Fibroblast of lung (primary cell): ENCODE data around the gene TUT1. TPM values are rescaled to one million over a fixed set of nuclear protein-coding genes. Genes with fewer than 3 reads are reported as not detected.

Source experiments
- DNase-seq, 2 donors: peaks; one replicate each; pipeline versions ENCODE4 v3.0.0 to v3.0.0-alpha.2; 2010; ENCODE audit warnings: low read depth in 2 of 2
- H2AFZ ChIP-seq: 2 replicates; pipeline ENCODE4 v1.5.1; 2012; ENCODE audit warnings: low read length, control low read depth, inconsistent platforms
- H3K27ac ChIP-seq: 2 replicates; pipeline ENCODE4 v1.5.1; 2011; ENCODE audit warnings: low read length, control low read depth; ENCODE audit not compliant: insufficient read depth
- H3K27me3 ChIP-seq: 2 replicates; pipeline ENCODE4 v1.5.1; 2011; ENCODE audit warnings: mild to moderate bottlenecking, low read length; ENCODE audit not compliant: control insufficient read depth, insufficient read depth
- H3K36me3 ChIP-seq: 2 replicates; pipeline ENCODE4 v1.5.1; 2011; ENCODE audit warnings: low read length; ENCODE audit not compliant: control insufficient read depth, insufficient read depth
- H3K4me1 ChIP-seq: 2 replicates; pipeline ENCODE4 v1.5.1; 2011; ENCODE audit warnings: low read length; ENCODE audit not compliant: control insufficient read depth, insufficient read depth; ENCODE audit errors: extremely low read depth
- H3K4me2 ChIP-seq: 2 replicates; pipeline ENCODE4 v1.5.1; 2011; ENCODE audit warnings: low read length, control low read depth; ENCODE audit not compliant: insufficient read depth; ENCODE audit errors: extremely low read depth
- H3K4me3 ChIP-seq, 4 experiments: fragments of 200-600 bp in 1 of 4; sonication (generic) in 1 of 4; replicated peaks in 1 of 4; 2 replicates each; pipeline ENCODE4 v1.5.1; 2011 to 2016; ENCODE audit warnings: low read length in 4 of 4, low read depth in 3 of 4, mild to moderate bottlenecking in 3 of 4, control low read depth in 2 of 4, inconsistent platforms in 1 of 4, mixed read lengths in 1 of 4; ENCODE audit not compliant: insufficient read depth in 1 of 4; ENCODE audit errors: control extremely low read depth in 1 of 4
- H3K79me2 ChIP-seq: 2 replicates; pipeline ENCODE4 v1.5.1; 2012; ENCODE audit warnings: mild to moderate bottlenecking, low read length, inconsistent platforms; ENCODE audit not compliant: control insufficient read depth, insufficient read depth
- H3K9ac ChIP-seq: 2 replicates; pipeline ENCODE4 v1.5.1; 2011; ENCODE audit warnings: mild to moderate bottlenecking, low read length, control low read depth; ENCODE audit not compliant: insufficient read depth
- H3K9me3 ChIP-seq: 2 replicates; pipeline ENCODE4 v1.5.1; 2012; ENCODE audit warnings: low read depth, low read length; ENCODE audit not compliant: control insufficient read depth, insufficient read depth
- H4K20me1 ChIP-seq: 2 replicates; pipeline ENCODE4 v1.5.1; 2011; ENCODE audit warnings: low read length; ENCODE audit not compliant: control insufficient read depth, insufficient read depth; ENCODE audit errors: extremely low read depth
- CTCF ChIP-seq, 2 donors: IDR thresholded peaks in 1 of 2; conservative IDR thresholded peaks in 1 of 2; 1 replicate in 1 of 2; 2 replicates in 1 of 2; pipeline ENCODE4 v1.5.1; 2011 to 2012; ENCODE audit warnings: low read length in 2 of 2, control low read depth in 1 of 2, inconsistent platforms in 1 of 2, low read depth in 1 of 2, mild to moderate bottlenecking in 1 of 2
- EZH2 ChIP-seq: IDR thresholded peaks from 2 replicates; pipeline ENCODE4 v1.5.1; 2012; ENCODE audit warnings: low read length, control low read depth, mild to moderate bottlenecking; ENCODE audit errors: missing control alignments
- polyA plus RNA-seq, 2 donors: library from polyadenylated mRNA; depleted of rRNA in 1 of 2; stranded (reverse) in 1 of 2; unstranded in 1 of 2; fragments of >200 nt; gene quantifications; 2 replicates each; pipeline ENCODE4 v1.2.1, GENCODE V29; 2011 to 2012; ENCODE audit warnings: missing spikeins in 1 of 2
- total RNA-seq: library from RNA; depleted of rRNA; stranded (reverse); fragments of >200 nt; gene quantifications from 2 replicates; pipeline ENCODE4 v1.2.1, GENCODE V29; 2014

TUT1 gene
- total and polyA plus RNA-seq, 2 donors (not counting 1 experiment from before 2014, with no cell fraction given): 5.5 to 7.8 TPM

- Histone ChIP-seq H3K27me3 (no peaks in the 10 kb centered on the region), H3K4me1 (peaks cover 6% of the 10 kb centered on the region)
These were observed 16.4 kb upstream of the TUT1 start for GRCh38 chr11:62607714-62608113.

GRCh38 chr11:62605902-62606301 is 14.6 kb upstream of the TUT1 start:
- H4K20me1 ChIP-seq: no peaks in the 10 kb centered on the region
- H3K9me3 ChIP-seq: no peaks in the 10 kb centered on the region
- H3K27me3 ChIP-seq: no peaks in the 10 kb centered on the region
- no peak for TF ChIP-seq CTCF (conservative IDR thresholded peaks at IDR 0.05 in 1 of 2, IDR thresholded peaks at IDR 0.05 in 1 of 2; ENCODE audit: low read depth in 1 of 2, low read length in 2 of 2)
- no peak for TF ChIP-seq EZH2
- no peak for DNase-seq
- H2AFZ ChIP-seq: no peak overlapping the region
- peaks cover 9% of the 10 kb centered on the region for H3K36me3 ChIP-seq
- H3K4me3 ChIP-seq: no peak overlapping the region
- H3K79me2 ChIP-seq: peaks cover 6% of the 10 kb centered on the region
- H3K4me1 ChIP-seq: peaks cover 4% of the 10 kb centered on the region
- no peak overlapping the region for H3K4me2 ChIP-seq
- H3K27ac ChIP-seq: no peak overlapping the region
- H3K9ac ChIP-seq: no peak overlapping the region

More at GRCh38 chr11:62607714-62608113, 16.4 kb upstream of the TUT1 start:
- H3K36me3 ChIP-seq: peaks cover 9% of the 10 kb centered on the region
- no peak overlapping the region for H3K27ac ChIP-seq
- no peaks in the 10 kb centered on the region for H3K79me2 ChIP-seq
- no peak overlapping the region for H2AFZ ChIP-seq
- no peak overlapping the region for H3K9ac ChIP-seq
- H4K20me1 ChIP-seq: no peaks in the 10 kb centered on the region
- H3K9me3 ChIP-seq: no peaks in the 10 kb centered on the region
- H3K4me2 ChIP-seq: no peak overlapping the region
- TF ChIP-seq CTCF (conservative IDR thresholded peaks at IDR 0.05 in 1 of 2, IDR thresholded peaks at IDR 0.05 in 1 of 2; ENCODE audit: low read depth in 1 of 2, low read length in 2 of 2): no peak
- no peak for TF ChIP-seq EZH2
- H3K4me3 ChIP-seq: no peak overlapping the region
- no peak for DNase-seq

- H3K4me3 ChIP-seq: no peak overlapping the region
- H4K20me1 ChIP-seq: no peaks in the 10 kb centered on the region
- no peak overlapping the region for H2AFZ ChIP-seq
- H3K4me2 ChIP-seq: no peak overlapping the region
- H3K36me3 ChIP-seq: peaks cover 9% of the 10 kb centered on the region
- no peak for TF ChIP-seq CTCF (conservative IDR thresholded peaks at IDR 0.05 in 1 of 2, IDR thresholded peaks at IDR 0.05 in 1 of 2; ENCODE audit: low read depth in 1 of 2, low read length in 2 of 2)
- no peak for TF ChIP-seq EZH2
- H3K27me3 ChIP-seq: no peaks in the 10 kb centered on the region
- H3K4me1 ChIP-seq: peaks cover 3% of the 10 kb centered on the region
- no peak overlapping the region for H3K9ac ChIP-seq
- no peak for DNase-seq
- peaks cover 10% of the 10 kb centered on the region for H3K79me2 ChIP-seq
- H3K27ac ChIP-seq: no peak overlapping the region
- no peaks in the 10 kb centered on the region for H3K9me3 ChIP-seq
These were observed 14.1 kb upstream of the TUT1 start for GRCh38 chr11:62605467-62605866.
